Measurements from ENCODE around the gene FARP1. TPM values are rescaled to one million over a fixed set of nuclear protein-coding genes. Genes with fewer than 3 reads are reported as not detected.
"Not testable (repeated sequence)": the region's sequence is repeated elsewhere in the genome, so short reads cannot be mapped to it uniquely, and the experiment has no call there.

Gene FARP1
- total and polyA plus RNA-seq, 2 donors = 30.6 to 81.7 TPM

GRCh38 chr13:98364647-98365046 is 221.8 kb downstream of the FARP1 start:
- H3K36me3 ChIP-seq (ENCODE audit: insufficient read depth) = no peaks in the 10 kb centered on the region
- H3K4me3 ChIP-seq (ENCODE audit: low read depth, low read length) = no peak overlapping the region
- no peaks in the 10 kb centered on the region for H3K4me1 ChIP-seq (ENCODE audit: insufficient read depth)
- 95% methylated on average over 2 of the region's 2 CpGs for WGBS
- H3K27ac ChIP-seq (ENCODE audit: low read depth) = no peak overlapping the region
- DNase-seq (ENCODE audit: extremely low spot score) = no peak

GRCh38 chr13:98365302-98365701 is 222.4 kb downstream of the FARP1 start:
- DNase-seq (ENCODE audit: extremely low spot score) = no peak
- no peak overlapping the region for H3K4me3 ChIP-seq (ENCODE audit: low read depth, low read length)
- H3K27ac ChIP-seq (ENCODE audit: low read depth) = no peak overlapping the region
- H3K36me3 ChIP-seq (ENCODE audit: insufficient read depth) = no peaks in the 10 kb centered on the region
- H3K4me1 ChIP-seq (ENCODE audit: insufficient read depth) = no peaks in the 10 kb centered on the region
- WGBS = 80% methylated on average over 3 of the region's 3 CpGs

GRCh38 chr13:98366010-98366409 is 223.1 kb downstream of the FARP1 start:
- Histone ChIP-seq H3K36me3 (ENCODE audit: insufficient read depth) (no peaks in the 10 kb centered on the region), H3K27ac (ENCODE audit: low read depth) (no peak overlapping the region), H3K4me3 (ENCODE audit: low read depth, low read length) (no peak overlapping the region), H3K4me1 (ENCODE audit: insufficient read depth) (no peaks in the 10 kb centered on the region)
- WGBS = 97% methylated on average over 2 of the region's 2 CpGs
- no peak for DNase-seq (ENCODE audit: extremely low spot score)

GRCh38 chr13:98366443-98366842 is 223.5 kb downstream of the FARP1 start:
- 98% methylated on average over 7 of the region's 7 CpGs for WGBS
- Histone ChIP-seq H3K4me3 (ENCODE audit: low read depth, low read length) (no peak overlapping the region), H3K27ac (ENCODE audit: low read depth) (no peak overlapping the region), H3K4me1 (ENCODE audit: insufficient read depth) (no peaks in the 10 kb centered on the region), H3K36me3 (ENCODE audit: insufficient read depth) (no peaks in the 10 kb centered on the region)
- no peak for DNase-seq (ENCODE audit: extremely low spot score)

- DNase-seq (ENCODE audit: extremely low spot score) = no peak
- H3K4me3 ChIP-seq (ENCODE audit: low read depth, low read length) = no peak overlapping the region
- no peaks in the 10 kb centered on the region for H3K4me1 ChIP-seq (ENCODE audit: insufficient read depth)
- WGBS = 99% methylated on average over 4 of the region's 4 CpGs
- no peak overlapping the region for H3K27ac ChIP-seq (ENCODE audit: low read depth)
- H3K36me3 ChIP-seq (ENCODE audit: insufficient read depth) = no peaks in the 10 kb centered on the region
These were observed 224.1 kb downstream of the FARP1 start for GRCh38 chr13:98366959-98367358.

GRCh38 chr13:98368019-98368418 is 225.1 kb downstream of the FARP1 start:
- no peaks in the 10 kb centered on the region for H3K36me3 ChIP-seq (ENCODE audit: insufficient read depth)
- no peak overlapping the region for H3K4me3 ChIP-seq (ENCODE audit: low read depth, low read length)
- DNase-seq (ENCODE audit: extremely low spot score) = no peak
- H3K4me1 ChIP-seq (ENCODE audit: insufficient read depth) = no peaks in the 10 kb centered on the region
- no peak overlapping the region for H3K27ac ChIP-seq (ENCODE audit: low read depth)
- WGBS = 64% methylated on average over 2 of the region's 2 CpGs

GRCh38 chr13:98369520-98369919 is 226.6 kb downstream of the FARP1 start:
- H3K36me3 ChIP-seq (ENCODE audit: insufficient read depth); H3K4me3 ChIP-seq (ENCODE audit: low read depth, low read length); H3K27ac ChIP-seq (ENCODE audit: low read depth); DNase-seq (ENCODE audit: extremely low spot score); H3K4me1 ChIP-seq (ENCODE audit: insufficient read depth): not testable (repeated sequence)
- WGBS = 96% methylated on average over 2 of the region's 2 CpGs

GRCh38 chr13:98370261-98370660 is 227.4 kb downstream of the FARP1 start:
- Histone ChIP-seq H3K4me3 (ENCODE audit: low read depth, low read length) (no peak overlapping the region), H3K36me3 (ENCODE audit: insufficient read depth) (no peaks in the 10 kb centered on the region), H3K27ac (ENCODE audit: low read depth) (peak overlapping the region; percentile 14), H3K4me1 (ENCODE audit: insufficient read depth) (no peaks in the 10 kb centered on the region)
- 82% methylated on average over 4 of the region's 4 CpGs for WGBS
- DNase-seq (ENCODE audit: extremely low spot score) = no peak

GRCh38 chr13:98370806-98371515 is 228.1 kb downstream of the FARP1 start:
- 28% methylated on average over 16 of the region's 16 CpGs for WGBS
- H3K4me1 ChIP-seq (ENCODE audit: insufficient read depth) = no peaks in the 10 kb centered on the region
- H3K27ac ChIP-seq (ENCODE audit: low read depth) = peak overlapping the region; percentile 14
- no peak overlapping the region for H3K4me3 ChIP-seq (ENCODE audit: low read depth, low read length)
- DNase-seq (ENCODE audit: extremely low spot score) = peak; percentile 56
- no peaks in the 10 kb centered on the region for H3K36me3 ChIP-seq (ENCODE audit: insufficient read depth)

GRCh38 chr13:98371516-98372023 is 228.7 kb downstream of the FARP1 start:
- WGBS = 70% methylated on average over 5 of the region's 5 CpGs
- no peak overlapping the region for H3K4me3 ChIP-seq (ENCODE audit: low read depth, low read length)
- DNase-seq (ENCODE audit: extremely low spot score) = no peak
- no peak overlapping the region for H3K27ac ChIP-seq (ENCODE audit: low read depth)
- no peaks in the 10 kb centered on the region for H3K4me1 ChIP-seq (ENCODE audit: insufficient read depth)
- H3K36me3 ChIP-seq (ENCODE audit: insufficient read depth) = no peaks in the 10 kb centered on the region

- Histone ChIP-seq H3K4me3 (ENCODE audit: low read depth, low read length) (no peak overlapping the region), H3K4me1 (ENCODE audit: insufficient read depth) (no peaks in the 10 kb centered on the region), H3K36me3 (ENCODE audit: insufficient read depth) (no peaks in the 10 kb centered on the region), H3K27ac (ENCODE audit: low read depth) (no peak overlapping the region)
- 74% methylated on average over 8 of the region's 8 CpGs for WGBS
- DNase-seq (ENCODE audit: extremely low spot score) = no peak
These were observed 230.0 kb downstream of the FARP1 start for GRCh38 chr13:98372876-98373275.

- DNase-seq (ENCODE audit: extremely low spot score) = no peak
- no peak overlapping the region for H3K4me3 ChIP-seq (ENCODE audit: low read depth, low read length)
- WGBS = 95% methylated on average over 1 of the region's 1 CpG
- no peaks in the 10 kb centered on the region for H3K4me1 ChIP-seq (ENCODE audit: insufficient read depth)
- H3K36me3 ChIP-seq (ENCODE audit: insufficient read depth) = no peaks in the 10 kb centered on the region
- no peak overlapping the region for H3K27ac ChIP-seq (ENCODE audit: low read depth)
These were observed 231.9 kb downstream of the FARP1 start for GRCh38 chr13:98374750-98375149.

- H3K4me3 ChIP-seq (ENCODE audit: low read depth, low read length) = no peak overlapping the region
- H3K36me3 ChIP-seq (ENCODE audit: insufficient read depth) = no peaks in the 10 kb centered on the region
- no peaks in the 10 kb centered on the region for H3K4me1 ChIP-seq (ENCODE audit: insufficient read depth)
- H3K27ac ChIP-seq (ENCODE audit: low read depth) = no peak overlapping the region
- DNase-seq (ENCODE audit: extremely low spot score) = no peak
- WGBS = 87% methylated on average over 13 of the region's 13 CpGs
These were observed 234.9 kb downstream of the FARP1 start for GRCh38 chr13:98377635-98378378.

GRCh38 chr13:98384739-98385138 is 241.8 kb downstream of the FARP1 start:
- no peaks in the 10 kb centered on the region for H3K4me1 ChIP-seq (ENCODE audit: insufficient read depth)
- no peak overlapping the region for H3K27ac ChIP-seq (ENCODE audit: low read depth)
- no peak for DNase-seq (ENCODE audit: extremely low spot score)
- 84% methylated on average over 5 of the region's 5 CpGs for WGBS
- H3K36me3 ChIP-seq (ENCODE audit: insufficient read depth) = no peaks in the 10 kb centered on the region
- H3K4me3 ChIP-seq (ENCODE audit: low read depth, low read length) = no peak overlapping the region

Data from urinary bladder (tissue), 4 donors.